GM10266 (cell line): ENCODE measurements around the gene CHRDL2.

ENCODE experiments used
- DNase-seq: peaks from one replicate; pipeline ENCODE4 v3.0.0; 2012; ENCODE audit errors: extremely low spot score
- CTCF ChIP-seq: IDR thresholded peaks from 2 replicates; pipeline ENCODE4 v1.5.1; 2012; ENCODE audit warnings: mild to moderate bottlenecking, low read depth; ENCODE audit not compliant: control insufficient read depth, insufficient read depth; ENCODE audit errors: missing control alignments

CHRDL2 gene

GRCh38 chr11:74646954-74647353 is 84.3 kb downstream of the CHRDL2 start:
- no peak for TF ChIP-seq CTCF
- DNase-seq, result no peak
